Neutrophil (primary cell): ENCODE results near the gene RNF41.

Experiments
- H3K27ac ChIP-seq: fragments of 200-600 bp; sonication (generic); 2 replicates; pipeline ENCODE4 v1.5.1; 2016; ENCODE audit warnings: mild to moderate bottlenecking, moderate library complexity
- H3K27me3 ChIP-seq: fragments of 200-600 bp; sonication (generic); 2 replicates; pipeline ENCODE4 v1.6.0; 2016; ENCODE audit warnings: mild to moderate bottlenecking
- H3K36me3 ChIP-seq: fragments of 200-600 bp; sonication (generic); 2 replicates; pipeline ENCODE4 v1.5.1; 2017
- H3K4me1 ChIP-seq, 2 experiments: fragments of 200-600 bp in 1 of 2; sonication (generic) in 1 of 2; 1 replicate in 1 of 2; 2 replicates in 1 of 2; pipeline versions ENCODE4 v1.5.1 to v1.6.1; 2013 to 2016; ENCODE audit warnings: low read depth in 1 of 2, low read length in 1 of 2, mild to moderate bottlenecking in 1 of 2, moderate library complexity in 1 of 2; ENCODE audit not compliant: control insufficient read depth in 1 of 2, insufficient read depth in 1 of 2
- H3K4me3 ChIP-seq, 2 experiments: fragments of 200-600 bp in 1 of 2; sonication (generic) in 1 of 2; 1 replicate in 1 of 2; 2 replicates in 1 of 2; pipeline ENCODE4 v1.5.1; 2013 to 2016; ENCODE audit warnings: low read depth in 1 of 2, low read length in 1 of 2, mild to moderate bottlenecking in 1 of 2, moderate library complexity in 1 of 2
- H3K9me3 ChIP-seq: fragments of 200-600 bp; sonication (generic); 2 replicates; pipeline ENCODE4 v1.5.1; 2016
- CTCF ChIP-seq: fragments of 200-600 bp; sonication (generic); IDR thresholded peaks from 2 replicates; pipeline ENCODE4 v1.5.1; 2016; ENCODE audit warnings: antibody characterized with exemption

The RNF41 gene

DNA sequence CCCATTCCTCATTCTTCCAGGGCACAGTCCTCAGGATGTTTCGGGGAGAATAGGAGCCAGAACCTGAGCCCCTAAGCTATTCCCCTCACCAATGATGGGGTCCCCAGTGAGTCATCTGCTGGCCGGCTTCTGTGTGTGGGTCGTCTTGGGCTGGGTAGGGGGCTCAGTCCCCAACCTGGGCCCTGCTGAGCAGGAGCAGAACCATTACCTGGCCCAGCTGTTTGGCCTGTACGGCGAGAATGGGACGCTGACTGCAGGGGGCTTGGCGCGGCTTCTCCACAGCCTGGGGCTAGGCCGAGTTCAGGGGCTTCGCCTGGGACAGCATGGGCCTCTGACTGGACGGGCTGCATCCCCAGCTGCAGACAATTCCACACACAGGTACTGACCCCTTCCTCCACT is 9.5 kb upstream of the RNF41 start:
- Histone ChIP-seq H3K36me3 (peaks cover under 1% of the 10 kb centered on the region), H3K4me3 (no peak overlapping the region), H3K27ac (no peak overlapping the region), H3K4me1 (no peaks in the 10 kb centered on the region), H3K27me3 (no peaks in the 10 kb centered on the region), H3K9me3 (no peaks in the 10 kb centered on the region)
- TF ChIP-seq CTCF, result no peak

GRCh38 chr12:56230432-56231183 is 8.9 kb upstream of the RNF41 start:
- Histone ChIP-seq H3K4me3 (no peak overlapping the region), H3K36me3 (no peaks in the 10 kb centered on the region), H3K27me3 (no peaks in the 10 kb centered on the region), H3K4me1 (no peaks in the 10 kb centered on the region), H3K9me3 (no peaks in the 10 kb centered on the region), H3K27ac (no peak overlapping the region)
- no peak for TF ChIP-seq CTCF

- Histone ChIP-seq H3K9me3 (no peaks in the 10 kb centered on the region), H3K4me3 (no peak within 1 kb of the TSS), H3K4me1 (no peaks in the 10 kb centered on the region), H3K36me3 (no peaks in the 10 kb centered on the region), H3K27ac (no peak within 1 kb of the TSS), H3K27me3 (no peaks in the 10 kb centered on the region)
- no peak for TF ChIP-seq CTCF
These were observed 8.3 kb upstream of the RNF41 start, which contains the start of gene SLC39A5 for GRCh38 chr12:56229916-56230431. Gene SLC39A5 (plus strand): TSS chr12:56230051. CDS start chr12:56231275, 1,224 bp downstream.

DNA sequence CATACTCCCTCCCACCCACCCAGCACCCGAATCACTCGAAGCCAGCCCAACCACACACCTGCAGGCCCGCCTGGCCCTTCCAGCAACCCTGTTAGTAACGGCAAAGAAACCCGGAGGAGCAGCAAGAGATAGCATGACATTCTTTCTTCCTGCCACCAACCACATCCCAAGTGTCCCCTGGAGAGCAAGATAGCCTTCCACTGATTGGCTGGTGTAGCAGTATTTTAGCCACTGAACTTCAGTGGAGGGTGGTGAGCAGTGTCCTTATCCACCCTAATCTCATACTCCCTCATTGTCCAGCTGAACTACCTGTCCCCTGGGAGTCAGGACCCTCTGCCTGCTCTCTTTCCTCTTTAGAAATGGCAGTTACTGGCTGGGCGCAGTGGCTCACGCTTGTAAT is 7.4 kb upstream of the RNF41 start:
- TF ChIP-seq CTCF, result no peak
- H3K9me3 ChIP-seq, result no peaks in the 10 kb centered on the region
- H3K4me1 ChIP-seq, result peaks cover 7% of the 10 kb centered on the region in 2 experiments
- no peaks in the 10 kb centered on the region for H3K27me3 ChIP-seq
- H3K4me3 ChIP-seq, result no peak overlapping the region
- H3K27ac ChIP-seq, result no peak overlapping the region
- no peaks in the 10 kb centered on the region for H3K36me3 ChIP-seq

DNA sequence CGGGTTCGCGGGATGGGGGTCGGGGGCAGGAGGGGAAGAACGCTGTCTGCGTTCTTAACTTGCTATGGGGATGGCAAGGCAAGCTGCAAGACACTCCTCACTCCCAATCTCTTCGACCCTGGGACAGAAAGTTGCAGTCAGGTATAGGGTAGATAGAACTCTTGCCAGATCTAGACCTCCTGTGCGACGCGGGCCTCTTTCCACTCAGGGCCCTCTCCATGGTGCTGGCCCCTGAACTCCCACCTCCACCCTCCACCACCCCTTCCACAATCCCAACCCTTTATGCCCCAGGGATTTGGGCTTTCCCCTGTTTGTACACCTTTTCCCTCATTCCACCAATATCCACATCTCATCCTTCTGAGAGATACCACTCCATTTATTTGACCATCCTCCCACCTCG is 3.2 kb upstream of the RNF41 start:
- TF ChIP-seq CTCF, result no peak
- H3K27ac ChIP-seq, result peak overlapping the region; percentile 93
- H3K4me3 ChIP-seq, result peak overlapping the region in 1 of 2 experiments; percentile 75
- H3K9me3 ChIP-seq, result no peaks in the 10 kb centered on the region
- no peaks in the 10 kb centered on the region for H3K27me3 ChIP-seq
- no peaks in the 10 kb centered on the region for H3K36me3 ChIP-seq
- H3K4me1 ChIP-seq, result peaks cover 44% of the 10 kb centered on the region in 2 experiments
